ENCODE results near the gene ZNF35. TPM values are rescaled to one million over a fixed set of nuclear protein-coding genes. Genes with fewer than 3 reads are reported as not detected.

ZNF35 gene
- 2.4 and 4.5 TPM in 2 replicates for polyA plus RNA-seq (2012; rRNA removed)
- polyA plus RNA-seq (2012; cell fraction: cytosol; rRNA removed): 3.4 and 4.3 TPM in 2 replicates
- 5.0 and 5.1 TPM in 2 replicates for polyA plus RNA-seq (2012; cell fraction: nucleus; rRNA removed)

- Histone ChIP-seq H3K27me3 (ENCODE audit: insufficient read depth) (no peaks in the 10 kb centered on the region), H3K9me3 (peaks cover 6% of the 10 kb centered on the region), H2AFZ (ENCODE audit: low read depth) (peak within 1 kb of the TSS; percentile 99), H3K27ac (ENCODE audit: low read depth in 2 of 2, low read length in 1 of 2) (peak within 1 kb of the TSS; percentile 69 to 89), H3K4me1 (ENCODE audit: control insufficient read depth in 1 of 2, insufficient read depth in 2 of 2, low read depth in 1 of 2, low read length in 1 of 2) (no peaks in the 10 kb centered on the region; a peak in 2 of 4 replicates), H3K79me2 (ENCODE audit: insufficient read depth) (peaks cover 50% of the 10 kb centered on the region), H3K9me2 (no peaks in the 10 kb centered on the region), H4K20me1 (ENCODE audit: insufficient read depth) (no peaks in the 10 kb centered on the region), H3K36me3 (replicated peaks in 1 of 2; ENCODE audit: control insufficient read depth in 1 of 2, insufficient read depth in 2 of 2, low read length in 1 of 2) (peaks cover 49 to 57% of the 10 kb centered on the region in 2 experiments), H3K4me3 (ENCODE audit: low read depth in 2 of 2, low read length in 1 of 2) (peak within 1 kb of the TSS; percentile 93 to 99), H3K9ac (peak within 1 kb of the TSS; percentile 92), H3F3A (replicated peaks; ENCODE audit: insufficient read depth) (peaks cover 12% of the 10 kb centered on the region), H3K4me2 (peak within 1 kb of the TSS; percentile 84)
- WGBS (ENCODE audit: low lambda C conversion rate): 2% methylated on average over 26 of the region's 37 CpGs
- peak; percentile 90 for DNase-seq
- ChIA-PET POLR2A (interaction anchor here (1.2 to 1.3 kb wide), 5 partner anchors 24 to 311 kb away, joined by 3 to 16 read pairs (median 6); partner anchors contain the start of genes TCAIM, ZNF197 and ZNF660), CTCF (interaction anchor here (0.9 to 1.4 kb wide), 3 partner anchors 22 to 325 kb away, joined by 3 to 5 read pairs (median 3); partner anchors contain the start of gene ZNF197)
- TF ChIP-seq ELF1 (IDR thresholded peaks at IDR 0.05) (peak; percentile 80), MEF2A (IDR thresholded peaks at IDR 0.05; ENCODE audit: borderline replicate concordance, low read depth) (no peak), NRF1 (IDR thresholded peaks at IDR 0.05; ENCODE audit: low read depth, low read length) (no peak), ZBTB33 (IDR thresholded peaks at IDR 0.05; ENCODE audit: borderline replicate concordance, low read depth) (peak; percentile 74), CHD2 (IDR thresholded peaks at IDR 0.05; ENCODE audit: low read length, partially characterized antibody) (peak; percentile 67), GATA2 (CRISPR knock-in tag; IDR thresholded peaks at IDR 0.05) (no peak), POLR2AphosphoS5 (IDR thresholded peaks at IDR 0.05; ENCODE audit: low read depth, low read length) (peak; percentile 96), MAX (IDR thresholded peaks at IDR 0.05; ENCODE audit: low read depth) (peak; percentile 84), TAF1 (IDR thresholded peaks at IDR 0.05; ENCODE audit: borderline replicate concordance, low read depth, low read length) (peak; percentile 98), FOXJ3 (CRISPR knock-in tag; IDR thresholded peaks at IDR 0.05) (0 out of 2 replicates have a peak, but pooled peaks have one; percentile 19), RAD21 (IDR thresholded peaks at IDR 0.05; ENCODE audit: low read length) (peak; percentile 14; the same call in 1 of the 2 replicates), SIN3A (IDR thresholded peaks at IDR 0.05; ENCODE audit: borderline replicate concordance, low read depth, low read length) (peak; percentile 88; the same call in 1 of the 2 replicates), JUND (IDR thresholded peaks at IDR 0.05) (peak; percentile 30; the same call in 1 of the 2 replicates), REST (IDR thresholded peaks at IDR 0.05; ENCODE audit: low read depth, low read length) (peak; percentile 69; the same call in 1 of the 2 replicates), USF1 (IDR thresholded peaks at IDR 0.05; ENCODE audit: borderline replicate concordance, low read depth) (0 out of 2 replicates have a peak, but pooled peaks have one; percentile 24), PBX3 (IDR thresholded peaks at IDR 0.05) (peak; percentile 33; the same call in 1 of the 2 replicates), EZH2phosphoT487 (IDR thresholded peaks at IDR 0.05; ENCODE audit: borderline replicate concordance, low read depth) (no peak), RXRA (IDR thresholded peaks at IDR 0.05; ENCODE audit: borderline replicate concordance, low read depth) (no peak), RCOR1 (IDR thresholded peaks at IDR 0.05; ENCODE audit: low read length) (0 out of 2 replicates have a peak, but pooled peaks have one; percentile 28), GABPA (IDR thresholded peaks at IDR 0.05; ENCODE audit: low read depth) (peak; percentile 94), MXI1 (IDR thresholded peaks at IDR 0.05; ENCODE audit: low read depth, low read length) (peak; percentile 77; the same call in 1 of the 2 replicates), YY1 (IDR thresholded peaks at IDR 0.05; ENCODE audit: low read depth) (peak; percentile 72; the same call in 1 of the 2 replicates)
Observed at GRCh38 chr3:44648564-44649229, at the start of gene ZNF35. ZNF35 (plus strand) TSS chr3:44648732; CDS start chr3:44651068, 2,336 bp downstream.

All from SK-N-SH (cell line).